ENCODE results near the gene ACER3. TPM values are rescaled to one million over a fixed set of nuclear protein-coding genes. Genes with fewer than 3 reads are reported as not detected.
"Not testable (repeated sequence)": the region's sequence is repeated elsewhere in the genome, so short reads cannot be mapped to it uniquely, and the experiment has no call there.

The ACER3 gene
- total RNA-seq, 1 donor from 2014 or later, result 17.3 TPM

DNA sequence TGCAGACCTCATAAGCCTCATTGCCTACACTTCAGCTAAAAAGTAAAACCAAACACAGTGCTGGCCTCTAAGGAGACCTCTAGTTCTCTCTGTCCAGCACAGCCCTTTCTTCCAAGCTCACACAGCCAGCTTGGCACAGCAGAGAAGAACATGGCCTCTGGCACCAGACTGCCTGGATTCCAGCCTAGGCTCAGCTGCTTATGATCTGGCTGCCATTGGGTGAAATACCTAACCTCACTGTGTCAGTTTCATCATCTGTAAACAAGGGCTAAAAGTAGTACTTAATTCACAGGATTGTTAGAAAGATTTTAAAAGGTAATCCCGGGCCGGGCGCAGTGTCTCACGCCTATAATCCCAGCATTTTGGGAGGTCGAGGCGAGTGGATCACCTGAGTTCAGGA, 9.9 kb upstream of the ACER3 start:
- H3K27ac Mint-ChIP-seq (ENCODE audit: unreplicated experiment), result no peak overlapping the region
- no peaks in the 10 kb centered on the region for H3K4me1 Mint-ChIP-seq (ENCODE audit: unreplicated experiment)
- no peaks in the 10 kb centered on the region for H3K9me3 Mint-ChIP-seq (ENCODE audit: unreplicated experiment)
- no peak for DNase-seq (ENCODE audit: low spot score)
- H3K4me3 Mint-ChIP-seq (ENCODE audit: unreplicated experiment), result no peak overlapping the region
- no peaks in the 10 kb centered on the region for H3K27me3 Mint-ChIP-seq (ENCODE audit: unreplicated experiment)
- TF ChIP-seq, protein P1, sequence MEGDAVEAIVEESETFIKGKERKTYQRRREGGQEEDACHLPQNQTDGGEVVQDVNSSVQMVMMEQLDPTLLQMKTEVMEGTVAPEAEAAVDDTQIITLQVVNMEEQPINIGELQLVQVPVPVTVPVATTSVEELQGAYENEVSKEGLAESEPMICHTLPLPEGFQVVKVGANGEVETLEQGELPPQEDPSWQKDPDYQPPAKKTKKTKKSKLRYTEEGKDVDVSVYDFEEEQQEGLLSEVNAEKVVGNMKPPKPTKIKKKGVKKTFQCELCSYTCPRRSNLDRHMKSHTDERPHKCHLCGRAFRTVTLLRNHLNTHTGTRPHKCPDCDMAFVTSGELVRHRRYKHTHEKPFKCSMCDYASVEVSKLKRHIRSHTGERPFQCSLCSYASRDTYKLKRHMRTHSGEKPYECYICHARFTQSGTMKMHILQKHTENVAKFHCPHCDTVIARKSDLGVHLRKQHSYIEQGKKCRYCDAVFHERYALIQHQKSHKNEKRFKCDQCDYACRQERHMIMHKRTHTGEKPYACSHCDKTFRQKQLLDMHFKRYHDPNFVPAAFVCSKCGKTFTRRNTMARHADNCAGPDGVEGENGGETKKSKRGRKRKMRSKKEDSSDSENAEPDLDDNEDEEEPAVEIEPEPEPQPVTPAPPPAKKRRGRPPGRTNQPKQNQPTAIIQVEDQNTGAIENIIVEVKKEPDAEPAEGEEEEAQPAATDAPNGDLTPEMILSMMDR (IDR thresholded peaks at IDR 0.05; ENCODE audit: unreplicated experiment), result no peak
- no peaks in the 10 kb centered on the region for H3K36me3 Mint-ChIP-seq (ENCODE audit: low read depth, unreplicated experiment)

DNA sequence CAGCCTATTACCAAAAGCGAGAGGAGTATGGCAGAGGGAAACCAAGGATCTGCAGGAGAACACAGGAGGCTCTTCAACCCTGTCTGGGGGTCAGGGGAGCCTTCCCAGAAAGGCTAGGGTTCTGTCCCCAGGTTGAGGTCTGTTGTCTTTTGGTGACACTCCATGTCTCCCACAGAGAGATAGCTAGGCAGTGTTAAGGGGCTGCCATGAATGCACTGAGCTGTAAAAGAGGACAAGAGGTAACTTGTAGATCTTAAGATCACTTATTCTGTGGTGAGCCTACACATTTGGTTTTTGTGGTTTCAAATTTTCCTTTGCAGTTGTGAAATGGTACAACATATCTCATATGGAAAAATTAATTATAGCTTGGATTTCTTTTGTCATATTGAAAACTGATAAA, 6.0 kb upstream of the ACER3 start:
- Mint-ChIP-seq H3K4me1 (ENCODE audit: unreplicated experiment) (peaks cover 7% of the 10 kb centered on the region), H3K27me3 (ENCODE audit: unreplicated experiment) (peaks cover 3% of the 10 kb centered on the region), H3K36me3 (ENCODE audit: low read depth, unreplicated experiment) (no peaks in the 10 kb centered on the region), H3K27ac (ENCODE audit: unreplicated experiment) (no peak overlapping the region), H3K4me3 (ENCODE audit: unreplicated experiment) (no peak overlapping the region), H3K9me3 (ENCODE audit: unreplicated experiment) (no peaks in the 10 kb centered on the region)
- DNase-seq (ENCODE audit: low spot score), result no peak
- TF ChIP-seq, protein P1 (IDR thresholded peaks at IDR 0.05; ENCODE audit: unreplicated experiment), result no peak

DNA sequence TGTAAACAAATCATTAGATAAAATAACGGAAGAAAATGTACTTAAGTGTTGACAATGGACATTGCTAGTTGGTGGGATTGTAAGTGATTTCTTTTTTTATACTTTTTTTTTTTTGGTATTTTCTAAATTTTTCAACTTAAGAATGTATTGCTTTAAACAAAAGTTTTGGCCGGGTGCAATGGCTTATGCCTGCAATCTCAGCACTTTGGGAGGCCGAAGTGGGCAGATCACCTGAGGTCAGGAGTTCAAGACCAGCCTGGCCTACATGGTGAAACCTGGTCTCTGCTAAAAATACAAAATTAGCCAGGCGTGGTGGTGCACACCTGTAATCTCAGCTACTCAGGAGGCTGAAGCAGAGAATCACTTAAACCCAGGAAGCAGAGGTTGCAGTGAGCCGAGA, 5.0 kb upstream of the ACER3 start:
- H3K4me1 Mint-ChIP-seq (ENCODE audit: unreplicated experiment), result not testable (repeated sequence)

DNA sequence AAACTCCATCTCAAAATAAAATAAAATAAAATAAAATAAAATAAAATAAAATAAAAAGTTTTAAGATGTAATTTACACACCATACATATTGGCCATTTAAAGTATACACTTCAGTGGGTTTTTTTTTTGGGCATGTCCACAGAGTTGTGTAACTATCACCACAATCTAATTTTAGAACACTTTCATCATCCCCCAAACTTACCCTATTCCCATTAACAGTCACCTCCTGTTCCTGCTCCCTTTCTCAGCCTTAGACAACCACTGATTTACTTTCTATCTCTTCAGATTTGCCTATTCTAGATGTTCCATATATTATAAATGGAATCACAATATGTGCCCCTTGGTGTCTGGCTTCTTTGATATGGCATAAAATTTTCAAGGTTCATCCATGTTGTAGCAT, 4.6 kb upstream of the ACER3 start:
- Mint-ChIP-seq H3K27me3 (ENCODE audit: unreplicated experiment) (peaks cover 3% of the 10 kb centered on the region), H3K4me3 (ENCODE audit: unreplicated experiment) (no peak overlapping the region), H3K4me1 (ENCODE audit: unreplicated experiment) (peaks cover 7% of the 10 kb centered on the region), H3K27ac (ENCODE audit: unreplicated experiment) (no peak overlapping the region), H3K36me3 (ENCODE audit: low read depth, unreplicated experiment) (no peaks in the 10 kb centered on the region), H3K9me3 (ENCODE audit: unreplicated experiment) (no peaks in the 10 kb centered on the region)
- DNase-seq (ENCODE audit: low spot score), result no peak
- TF ChIP-seq, protein P1 (IDR thresholded peaks at IDR 0.05; ENCODE audit: unreplicated experiment), result no peak

More for the DNA sequence above, 5.0 kb upstream of the ACER3 start:
- not testable (repeated sequence) for DNase-seq (ENCODE audit: low spot score); H3K27ac Mint-ChIP-seq (ENCODE audit: unreplicated experiment); H3K36me3 Mint-ChIP-seq (ENCODE audit: low read depth, unreplicated experiment); H3K9me3 Mint-ChIP-seq (ENCODE audit: unreplicated experiment); H3K4me3 Mint-ChIP-seq (ENCODE audit: unreplicated experiment); H3K27me3 Mint-ChIP-seq (ENCODE audit: unreplicated experiment)

DNA sequence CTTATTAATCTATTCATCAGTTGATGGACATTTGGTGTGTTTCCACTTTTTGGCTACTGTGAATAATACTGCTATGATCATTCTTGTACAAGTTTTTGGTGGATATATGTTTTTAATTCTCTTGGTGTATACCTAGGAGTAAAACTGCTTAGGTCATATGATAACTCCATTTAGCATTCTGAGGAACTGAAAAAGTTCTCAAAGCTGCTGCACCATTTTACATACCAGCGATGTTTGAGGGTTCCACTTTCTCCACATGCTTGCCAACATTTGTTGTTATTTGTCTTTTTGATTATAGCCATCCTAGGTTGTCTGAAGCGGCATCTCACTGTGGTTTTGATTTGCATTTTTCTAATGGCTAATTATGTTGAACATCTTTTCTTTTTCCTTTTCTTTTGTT, 4.1 kb upstream of the ACER3 start:
- Mint-ChIP-seq H3K27ac (ENCODE audit: unreplicated experiment) (no peak overlapping the region), H3K4me1 (ENCODE audit: unreplicated experiment) (peaks cover 10% of the 10 kb centered on the region), H3K36me3 (ENCODE audit: low read depth, unreplicated experiment) (no peaks in the 10 kb centered on the region), H3K27me3 (ENCODE audit: unreplicated experiment) (peaks cover 5% of the 10 kb centered on the region), H3K9me3 (ENCODE audit: unreplicated experiment) (no peaks in the 10 kb centered on the region), H3K4me3 (ENCODE audit: unreplicated experiment) (no peak overlapping the region)
- no peak for DNase-seq (ENCODE audit: low spot score)
- TF ChIP-seq, protein P1 (IDR thresholded peaks at IDR 0.05; ENCODE audit: unreplicated experiment), result no peak

Data from endothelial cell (in vitro differentiated cells).